ENCODE results near the gene MROH8.

Gene MROH8

GRCh38 chr20:37204056-37204455 lies 24.7 kb upstream of the MROH8 start:
- Histone ChIP-seq H3K9ac (ENCODE audit: low read depth, low read length) (no peak overlapping the region), H3K9me3 (ENCODE audit: insufficient read depth, low read length, severe bottlenecking) (no peaks in the 10 kb centered on the region), H3K4me2 (ENCODE audit: insufficient read depth, low read length) (no peak overlapping the region), H3K4me3 (ENCODE audit: low read depth in 1 of 2, low read length in 2 of 2) (no peak overlapping the region), H3K36me3 (ENCODE audit: insufficient read depth, low read length) (peaks cover 100% of the 10 kb centered on the region), H4K20me1 (ENCODE audit: insufficient read depth, low read length) (peaks cover 39% of the 10 kb centered on the region), H2AFZ (ENCODE audit: low read depth, low read length) (no peak overlapping the region), H3K4me1 (ENCODE audit: insufficient read depth, low read length) (no peaks in the 10 kb centered on the region), H3K79me2 (ENCODE audit: insufficient read depth, low read length) (peaks cover 38% of the 10 kb centered on the region), H3K27me3 (ENCODE audit: insufficient read depth, low read length, poor library complexity) (no peaks in the 10 kb centered on the region), H3K27ac (ENCODE audit: low read length) (no peak overlapping the region)
- ATAC-seq (ENCODE audit: insufficient read depth, low read depth) (no peak), DNase-seq (no peak)
- TF ChIP-seq CTCF (IDR thresholded peaks at IDR 0.05; ENCODE audit: borderline replicate concordance, extremely low read depth, low read length, poor library complexity, severe bottlenecking) (no peak), EZH2 (IDR thresholded peaks at IDR 0.05; ENCODE audit: borderline replicate concordance, low read depth, low read length, severe bottlenecking) (no peak)

- DNase-seq (peak; percentile 35), ATAC-seq (ENCODE audit: insufficient read depth, low read depth) (peak; percentile 66; the same call in 2 of the 3 replicates)
- TF ChIP-seq CTCF (IDR thresholded peaks at IDR 0.05; ENCODE audit: borderline replicate concordance, extremely low read depth, low read length, poor library complexity, severe bottlenecking) (peak; percentile 72), EZH2 (IDR thresholded peaks at IDR 0.05; ENCODE audit: borderline replicate concordance, low read depth, low read length, severe bottlenecking) (no peak)
- no peak overlapping the region for H3K4me3 ChIP-seq (ENCODE audit: low read depth in 1 of 2, low read length in 2 of 2)
- peaks cover 54% of the 10 kb centered on the region for H3K79me2 ChIP-seq (ENCODE audit: insufficient read depth, low read length)
- H3K9ac ChIP-seq (ENCODE audit: low read depth, low read length): no peak overlapping the region
- H2AFZ ChIP-seq (ENCODE audit: low read depth, low read length): no peak overlapping the region
- H3K4me2 ChIP-seq (ENCODE audit: insufficient read depth, low read length): no peak overlapping the region
- peaks cover 100% of the 10 kb centered on the region for H3K36me3 ChIP-seq (ENCODE audit: insufficient read depth, low read length)
- H4K20me1 ChIP-seq (ENCODE audit: insufficient read depth, low read length): peaks cover 54% of the 10 kb centered on the region
- no peak overlapping the region for H3K27ac ChIP-seq (ENCODE audit: low read length)
- no peaks in the 10 kb centered on the region for H3K27me3 ChIP-seq (ENCODE audit: insufficient read depth, low read length, poor library complexity)
- no peaks in the 10 kb centered on the region for H3K4me1 ChIP-seq (ENCODE audit: insufficient read depth, low read length)
- no peaks in the 10 kb centered on the region for H3K9me3 ChIP-seq (ENCODE audit: insufficient read depth, low read length, severe bottlenecking)
Observed at GRCh38 chr20:37202267-37202943, 23.1 kb upstream of the MROH8 start.

GRCh38 chr20:37201827-37202162 lies 22.4 kb upstream of the MROH8 start:
- Histone ChIP-seq H3K4me2 (ENCODE audit: insufficient read depth, low read length) (no peak overlapping the region), H3K4me3 (ENCODE audit: low read depth in 1 of 2, low read length in 2 of 2) (no peak overlapping the region), H3K27me3 (ENCODE audit: insufficient read depth, low read length, poor library complexity) (no peaks in the 10 kb centered on the region), H4K20me1 (ENCODE audit: insufficient read depth, low read length) (peaks cover 60% of the 10 kb centered on the region), H3K4me1 (ENCODE audit: insufficient read depth, low read length) (no peaks in the 10 kb centered on the region), H3K27ac (ENCODE audit: low read length) (no peak overlapping the region), H3K9me3 (ENCODE audit: insufficient read depth, low read length, severe bottlenecking) (no peaks in the 10 kb centered on the region), H3K36me3 (ENCODE audit: insufficient read depth, low read length) (peaks cover 100% of the 10 kb centered on the region), H3K79me2 (ENCODE audit: insufficient read depth, low read length) (peaks cover 60% of the 10 kb centered on the region), H3K9ac (ENCODE audit: low read depth, low read length) (no peak overlapping the region), H2AFZ (ENCODE audit: low read depth, low read length) (no peak overlapping the region)
- no peak for TF ChIP-seq EZH2 (IDR thresholded peaks at IDR 0.05; ENCODE audit: borderline replicate concordance, low read depth, low read length, severe bottlenecking)
- TF ChIP-seq CTCF (IDR thresholded peaks at IDR 0.05; ENCODE audit: borderline replicate concordance, extremely low read depth, low read length, poor library complexity, severe bottlenecking): no peak
- ATAC-seq (ENCODE audit: insufficient read depth, low read depth) (no peak), DNase-seq (no peak)

Data from DND-41 (cell line).